Stimulated activated CD8-positive, alpha-beta memory T cell treated with anti-CD3 and anti-CD28 coated beads, Interleukin-4, amount 100 ng/mL, for 1 hour (primary cell): Measurements from ENCODE around the gene KNOP1.

Experiments used
- DNase-seq, 2 donors: peaks; one replicate each; pipeline ENCODE4 v3.0.0-alpha.2; 2020; ENCODE audit warnings: low read depth in 2 of 2, low spot score in 1 of 2

Gene KNOP1

GRCh38 chr16:19708296-19709205 lies 9.5 kb downstream of the KNOP1 start:
- no peak for DNase-seq

- DNase-seq: no peak
Measured at GRCh38 chr16:19707569-19708295, 10.3 kb downstream of the KNOP1 start.

GRCh38 chr16:19706846-19707245 lies 11.2 kb downstream of the KNOP1 start:
- DNase-seq: no peak

- DNase-seq: no peak
Measured at GRCh38 chr16:19705843-19706242, 12.2 kb downstream of the KNOP1 start.

- DNase-seq: no peak
Measured at GRCh38 chr16:19705146-19705501, 12.9 kb downstream of the KNOP1 start.

GRCh38 chr16:19704321-19705145 lies 13.5 kb downstream of the KNOP1 start:
- DNase-seq: no peak

GRCh38 chr16:19703172-19703889 lies 14.7 kb downstream of the KNOP1 start:
- no peak for DNase-seq

GRCh38 chr16:19701091-19701490 lies 16.9 kb downstream of the KNOP1 start:
- DNase-seq: no peak

- no peak for DNase-seq
Measured at GRCh38 chr16:19700319-19700781, 17.7 kb downstream of the KNOP1 start.

GRCh38 chr16:19699472-19699871 lies 18.6 kb downstream of the KNOP1 start:
- DNase-seq: no peak

GRCh38 chr16:19698480-19699465 lies 19.3 kb downstream of the KNOP1 start:
- no peak for DNase-seq

GRCh38 chr16:19697756-19698318 lies 20.2 kb downstream of the KNOP1 start:
- no peak for DNase-seq

- DNase-seq: no peak
Measured at GRCh38 chr16:19696961-19697360, 21.1 kb downstream of the KNOP1 start.

GRCh38 chr16:19696328-19696727 lies 21.7 kb downstream of the KNOP1 start:
- peak in 1 of 2 donors; percentile 31 for DNase-seq

GRCh38 chr16:19694989-19695388 lies 23.0 kb downstream of the KNOP1 start:
- no peak for DNase-seq

GRCh38 chr16:19691161-19691711 lies 26.8 kb downstream of the KNOP1 start:
- no peak for DNase-seq

- DNase-seq: no peak
Measured at GRCh38 chr16:19690196-19690595, 27.8 kb downstream of the KNOP1 start.

- no peak for DNase-seq
Measured at GRCh38 chr16:19689342-19689741, 28.7 kb downstream of the KNOP1 start.
